ENCODE data around the gene CFAP221.

The CFAP221 gene

GRCh38 chr2:119702918-119703401 lies 158.7 kb downstream of the CFAP221 start:
- peak; percentile 62 for DNase-seq

DNA sequence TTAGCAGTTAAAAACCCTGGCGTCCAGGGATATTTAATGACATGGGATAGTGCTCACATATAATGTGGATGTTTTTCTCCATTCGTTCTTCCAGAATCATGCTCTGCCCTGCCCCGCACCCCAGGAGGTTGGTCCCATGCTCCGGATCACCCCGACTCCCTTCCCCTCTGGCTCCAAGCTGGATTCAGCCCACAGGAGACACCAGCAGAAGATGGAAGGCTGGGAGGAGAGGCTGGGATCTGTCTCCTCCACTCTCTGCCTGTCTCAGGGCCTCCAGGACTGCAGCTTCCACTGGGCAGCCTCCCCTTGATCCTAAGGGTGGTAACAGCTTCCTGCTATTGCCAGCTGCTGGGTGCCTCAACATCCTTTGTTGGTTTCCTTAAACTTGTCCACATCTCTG lies 159.3 kb downstream of the CFAP221 start:
- no peak for DNase-seq

- peak; percentile 53 for DNase-seq
Measured at GRCh38 chr2:119704670-119705120, 160.4 kb downstream of the CFAP221 start.

DNA sequence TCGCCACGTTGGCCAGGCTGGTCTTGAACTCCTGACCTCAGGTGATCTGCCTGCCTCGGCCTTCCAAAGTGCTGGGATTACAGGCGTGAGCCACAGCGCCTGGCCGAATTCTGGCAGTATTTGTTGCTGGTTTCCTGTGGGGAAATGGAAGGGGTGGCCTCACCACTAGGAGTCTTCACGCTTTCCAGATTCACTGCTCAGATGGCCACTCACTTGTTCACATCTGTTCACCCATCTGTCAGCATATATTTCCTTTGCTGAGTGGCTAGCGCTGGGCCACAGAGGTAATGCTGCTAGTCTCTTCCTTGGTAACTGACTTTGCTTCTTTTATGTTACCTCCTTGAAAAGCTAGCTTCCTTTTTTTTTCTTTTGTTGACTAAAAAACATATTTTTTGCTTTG lies 162.0 kb downstream of the CFAP221 start:
- DNase-seq, result no peak

Data from CD4-positive, alpha-beta T cell treated with Interleukin-4 for 4 hours (primary cell).